NOMO-1 treated with DMSO at 0.1 percent for 48 hours (cell line): ENCODE data around the gene BBX.

ENCODE experiments used
- DNase-seq: peaks from one replicate; lab custom pipeline; 2025; ENCODE audit not compliant: unreplicated experiment; lab: John Stamatoyannopoulos, UW

Gene BBX

GRCh38 chr3:107598926-107599771, 76.4 kb downstream of the BBX start:
- peak; percentile 84 for DNase-seq

DNA sequence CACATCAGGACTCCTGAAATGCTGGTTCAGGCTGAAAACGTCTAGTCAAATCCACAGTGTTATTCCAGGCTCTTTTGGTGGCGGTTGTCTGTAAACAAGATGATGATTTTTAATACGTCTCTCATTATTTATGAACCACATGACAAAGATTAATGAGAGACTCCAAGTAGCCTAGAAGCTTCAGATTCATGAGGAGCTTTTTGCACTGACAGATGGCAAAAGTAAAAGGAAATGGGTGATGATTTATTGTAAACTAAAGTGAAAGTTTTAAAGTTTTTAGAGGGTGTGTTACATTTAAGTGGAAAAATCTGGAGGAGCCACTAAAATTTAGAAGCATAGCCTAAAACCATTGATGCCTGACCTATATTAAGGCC, 77.0 kb downstream of the BBX start:
- DNase-seq: no peak

- DNase-seq: peak; percentile 62
Observed at GRCh38 chr3:107600780-107601179, 78.0 kb downstream of the BBX start.

DNA sequence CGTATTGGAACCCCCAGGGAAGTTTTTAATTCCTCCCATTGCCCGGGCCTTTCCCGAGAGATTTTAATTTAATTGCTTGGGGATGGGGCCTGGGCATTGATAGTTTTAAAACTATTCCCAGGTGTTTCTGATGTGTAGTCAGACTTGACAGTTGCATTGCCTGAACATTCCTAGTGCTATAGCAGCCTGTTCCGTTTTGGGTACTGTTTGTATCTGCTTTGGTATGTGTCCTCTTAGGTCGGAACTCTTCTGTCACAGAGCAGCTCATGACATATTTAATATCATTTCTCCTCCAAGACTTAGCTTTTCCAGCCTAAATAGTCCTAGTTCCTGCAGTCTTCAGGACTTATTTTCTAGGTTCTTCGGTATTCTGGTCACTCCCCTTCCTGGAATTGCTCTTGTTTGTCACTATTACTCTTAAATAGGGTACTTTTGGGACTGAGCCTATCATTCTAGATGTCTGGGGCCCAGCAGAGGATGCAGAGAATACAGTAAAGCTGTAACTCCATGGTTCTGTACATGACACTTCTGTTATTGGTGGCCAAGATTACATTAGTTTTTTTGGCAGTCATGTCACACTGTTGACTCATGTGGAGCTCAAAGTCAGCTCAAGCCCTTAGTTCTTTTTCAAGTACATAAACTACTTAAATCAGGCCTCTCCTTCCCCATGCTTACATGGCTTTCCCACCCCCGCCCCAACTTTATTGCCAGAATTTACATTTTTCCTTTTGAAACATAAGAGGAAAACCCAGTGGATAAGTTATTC, 81.5 kb downstream of the BBX start:
- DNase-seq: no peak

- no peak for DNase-seq
Observed at GRCh38 chr3:107611775-107612469, 89.2 kb downstream of the BBX start.

GRCh38 chr3:107612664-107613084, 89.9 kb downstream of the BBX start:
- no peak for DNase-seq

GRCh38 chr3:107619549-107619948, 96.8 kb downstream of the BBX start:
- DNase-seq: no peak

GRCh38 chr3:107620534-107620933, 97.8 kb downstream of the BBX start:
- no peak for DNase-seq

DNA sequence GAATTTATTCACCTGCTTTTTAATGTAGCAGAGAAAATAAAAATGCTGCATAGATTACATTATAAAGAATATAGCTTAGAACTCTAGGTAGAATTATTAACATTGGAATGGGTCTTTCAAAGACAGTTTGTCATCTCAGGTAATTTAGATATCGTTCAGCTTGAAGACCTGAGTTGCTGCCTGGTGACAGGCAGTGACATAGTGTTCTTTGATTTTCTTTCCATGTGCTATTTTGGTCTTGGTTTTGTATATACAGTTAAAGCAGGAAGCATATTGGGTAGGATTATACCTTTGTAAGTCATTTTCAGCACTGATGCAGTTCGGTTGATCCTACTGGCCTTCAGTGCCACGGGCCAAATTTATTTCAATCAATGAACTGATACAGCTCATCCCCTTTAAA, 98.7 kb downstream of the BBX start:
- peak; percentile 13 for DNase-seq

GRCh38 chr3:107627962-107628542, 105.3 kb downstream of the BBX start:
- DNase-seq: no peak

GRCh38 chr3:107629566-107629965, 106.8 kb downstream of the BBX start:
- DNase-seq: peak; percentile 84

DNA sequence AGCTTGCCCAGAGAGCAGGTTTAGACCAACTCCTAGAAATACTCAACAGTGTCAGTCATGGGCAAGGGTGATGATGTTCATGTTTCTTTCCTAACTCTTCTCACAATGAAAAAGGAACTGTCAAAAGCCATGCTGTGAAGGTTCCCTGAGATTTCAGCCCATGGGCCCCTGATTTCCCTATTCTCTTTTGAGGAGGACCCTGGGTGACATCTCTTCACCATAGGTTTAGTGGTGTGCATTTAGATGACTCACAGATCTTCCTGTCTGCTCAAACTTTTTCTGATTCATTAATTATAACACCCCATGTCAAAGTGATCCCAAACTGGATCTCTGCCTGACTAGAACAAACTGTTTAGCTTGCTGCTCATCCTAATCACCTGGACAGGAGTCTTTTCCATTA, 108.0 kb downstream of the BBX start:
- peak; percentile 82 for DNase-seq

- no peak for DNase-seq
Observed at GRCh38 chr3:107632576-107632975, 109.8 kb downstream of the BBX start.

GRCh38 chr3:107633327-107634098, 110.8 kb downstream of the BBX start:
- peak; percentile 95 for DNase-seq

DNA sequence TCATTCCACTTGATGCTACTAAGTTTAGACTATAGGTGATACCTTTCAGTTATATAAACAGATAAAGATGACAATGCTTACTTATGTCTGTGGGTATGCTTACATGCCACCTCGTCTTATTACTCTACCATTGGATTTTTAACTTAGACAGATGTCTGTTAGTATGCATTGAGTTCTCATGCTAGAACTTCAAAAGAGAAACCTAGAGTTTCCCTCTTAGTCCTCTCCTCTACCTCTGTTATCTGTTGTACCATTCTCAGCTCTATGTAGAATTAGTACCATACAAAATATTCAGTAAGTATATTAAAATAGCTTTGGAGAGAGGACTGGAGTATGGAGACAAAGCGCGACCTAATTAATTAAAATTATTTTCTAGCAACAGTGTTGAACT, 111.3 kb downstream of the BBX start:
- no peak for DNase-seq

DNA sequence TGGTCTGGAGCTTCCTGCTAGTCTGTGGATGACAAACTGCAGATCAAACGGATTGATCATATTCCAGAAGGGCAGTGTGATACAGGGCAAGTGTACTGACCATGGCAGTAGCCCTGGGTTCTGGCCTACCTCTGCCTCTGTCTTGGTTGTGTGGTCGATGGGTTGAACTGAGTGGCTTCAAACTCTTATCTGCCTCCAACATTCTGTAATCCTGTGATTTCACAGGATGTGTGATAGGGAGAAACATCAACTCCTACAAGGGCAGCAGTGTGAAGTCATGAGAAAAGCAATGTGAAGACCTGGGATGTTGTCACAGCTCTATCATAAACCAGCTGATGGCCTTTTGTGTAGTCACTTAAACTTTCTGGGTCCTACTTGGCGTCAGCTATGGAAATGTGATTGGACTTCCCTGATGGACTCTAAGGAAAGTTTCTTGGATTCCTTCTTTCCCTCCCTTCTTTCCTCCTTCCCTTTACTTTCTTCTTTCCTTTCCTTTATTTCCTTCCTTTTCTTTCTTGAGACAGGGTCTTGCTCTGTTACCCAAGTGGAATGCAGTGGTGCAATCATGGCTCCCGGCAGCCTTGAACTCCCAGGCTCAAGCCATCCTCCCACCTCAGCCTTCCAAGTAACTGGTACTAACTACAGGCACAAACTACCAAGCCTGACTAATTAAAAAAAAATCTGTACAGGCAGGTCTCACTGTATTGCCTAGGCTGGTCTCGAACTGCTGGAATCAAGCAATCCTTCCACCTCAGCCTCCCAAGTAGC, 114.8 kb downstream of the BBX start:
- DNase-seq: no peak

DNA sequence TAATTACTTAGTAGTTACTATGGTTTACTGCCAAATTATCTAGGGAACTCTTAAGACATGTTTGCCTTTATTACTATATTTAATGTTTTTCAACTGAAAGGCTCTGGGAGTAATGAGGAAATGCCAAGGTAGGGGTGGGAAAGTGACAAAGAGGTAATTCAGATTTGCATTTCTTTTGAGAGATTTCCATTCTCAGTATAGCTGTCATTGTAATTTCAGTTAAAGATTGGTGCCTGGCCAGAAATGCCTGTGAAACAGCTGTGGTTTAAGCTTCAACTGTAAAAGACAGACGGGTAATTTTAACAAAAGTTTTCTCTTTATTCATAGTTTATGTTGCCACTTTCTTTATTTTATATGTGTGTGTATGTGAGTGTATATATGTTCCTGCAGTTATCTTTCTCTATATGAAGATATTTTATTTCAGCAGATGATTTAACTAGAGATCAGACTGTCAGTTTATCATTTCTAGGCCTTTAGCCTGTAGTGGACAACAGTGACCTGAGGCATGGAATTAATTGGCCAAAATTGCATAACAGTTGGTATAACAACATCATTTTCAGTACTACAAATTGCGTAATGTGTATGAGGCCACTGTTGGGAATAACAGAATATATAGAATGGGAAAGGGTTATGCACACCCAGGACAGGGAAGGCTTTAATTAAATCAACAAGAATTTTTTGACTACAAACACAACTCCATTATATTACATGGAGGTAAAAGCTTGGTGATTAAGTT, 119.0 kb downstream of the BBX start:
- no peak for DNase-seq

DNA sequence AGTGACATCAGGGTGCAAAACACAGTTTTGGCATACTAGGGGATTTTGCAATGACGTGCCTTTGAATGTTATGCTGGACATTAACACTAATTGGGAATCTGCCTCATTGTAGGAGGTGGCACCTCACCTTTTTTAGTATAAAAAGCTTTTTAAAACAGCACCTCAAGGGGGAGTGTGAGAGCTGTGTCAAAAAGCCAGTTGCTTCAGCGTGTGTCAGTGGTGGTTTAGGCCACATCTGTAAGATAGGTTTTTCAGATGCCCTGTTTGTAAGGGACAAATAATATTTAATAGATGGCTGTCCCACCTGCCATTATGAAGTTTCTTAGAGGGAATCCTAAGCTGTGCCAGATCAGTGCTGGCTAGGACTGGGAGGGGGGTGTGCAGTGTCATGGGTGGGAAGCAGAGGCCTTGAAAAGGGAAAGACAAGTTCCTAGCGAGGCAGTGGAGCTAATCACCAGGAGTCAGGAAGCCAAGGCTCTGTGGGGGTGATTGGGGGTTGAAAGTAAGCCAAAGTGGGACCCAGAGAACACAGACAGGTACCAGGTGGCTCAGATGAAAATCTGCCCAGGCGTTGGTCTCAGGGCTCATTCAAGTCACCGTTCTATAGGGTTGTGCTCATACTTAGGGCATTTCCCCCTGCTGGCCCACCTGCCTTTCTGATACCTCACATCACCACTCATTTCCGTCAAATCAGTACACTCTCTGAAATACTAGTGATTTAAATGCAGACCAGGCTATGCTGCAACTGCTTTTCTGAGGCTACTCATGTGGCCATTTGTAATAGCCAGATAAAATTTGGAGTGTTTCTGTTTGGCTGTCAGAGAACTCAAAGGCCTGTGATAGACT, 120.5 kb downstream of the BBX start:
- peak; percentile 17 for DNase-seq
